ENCODE data around the gene SLCO4A1.
A peak's percentile ranks its signal among the peaks of the same experiment; 100 is the strongest.

SLCO4A1 gene

GRCh38 chr20:62712606-62713005 is 70.3 kb downstream of the SLCO4A1 start:
- no peaks in the 10 kb centered on the region for H3K9me3 Mint-ChIP-seq
- peaks cover 10% of the 10 kb centered on the region for H3K4me1 Mint-ChIP-seq (ENCODE audit: low read depth)
- H3K4me3 Mint-ChIP-seq, result no peak overlapping the region
- H3K36me3 Mint-ChIP-seq (ENCODE audit: low read depth), result no peaks in the 10 kb centered on the region
- H3K27me3 Mint-ChIP-seq (ENCODE audit: low read depth), result peaks cover 69% of the 10 kb centered on the region
- H3K27ac Mint-ChIP-seq, result no peak overlapping the region

- Mint-ChIP-seq H3K27me3 (ENCODE audit: low read depth) (peaks cover 73% of the 10 kb centered on the region), H3K4me3 (no peak overlapping the region), H3K27ac (no peak overlapping the region), H3K36me3 (ENCODE audit: low read depth) (no peaks in the 10 kb centered on the region), H3K4me1 (ENCODE audit: low read depth) (peaks cover 10% of the 10 kb centered on the region), H3K9me3 (peaks cover 2% of the 10 kb centered on the region)
Measured at GRCh38 chr20:62714006-62714405, 71.7 kb downstream of the SLCO4A1 start.

- Mint-ChIP-seq H3K4me1 (ENCODE audit: low read depth) (peaks cover 10% of the 10 kb centered on the region), H3K27ac (no peak overlapping the region), H3K27me3 (ENCODE audit: low read depth) (peaks cover 75% of the 10 kb centered on the region), H3K9me3 (peaks cover 8% of the 10 kb centered on the region), H3K4me3 (no peak overlapping the region), H3K36me3 (ENCODE audit: low read depth) (peaks cover 2% of the 10 kb centered on the region)
Measured at GRCh38 chr20:62714799-62715198, 72.5 kb downstream of the SLCO4A1 start.

- peaks cover 72% of the 10 kb centered on the region for H3K27me3 Mint-ChIP-seq (ENCODE audit: low read depth)
- H3K4me3 Mint-ChIP-seq, result no peak overlapping the region
- peaks cover 2% of the 10 kb centered on the region for H3K36me3 Mint-ChIP-seq (ENCODE audit: low read depth)
- peaks cover 10% of the 10 kb centered on the region for H3K9me3 Mint-ChIP-seq
- peaks cover 10% of the 10 kb centered on the region for H3K4me1 Mint-ChIP-seq (ENCODE audit: low read depth)
- H3K27ac Mint-ChIP-seq, result no peak overlapping the region
Measured at GRCh38 chr20:62715201-62715600, 72.9 kb downstream of the SLCO4A1 start.

- peak overlapping the region; percentile 12 for H3K27ac Mint-ChIP-seq
- peaks cover 66% of the 10 kb centered on the region for H3K27me3 Mint-ChIP-seq (ENCODE audit: low read depth)
- peaks cover 4% of the 10 kb centered on the region for H3K36me3 Mint-ChIP-seq (ENCODE audit: low read depth)
- H3K4me3 Mint-ChIP-seq, result peak overlapping the region; percentile 11
- peaks cover 20% of the 10 kb centered on the region for H3K9me3 Mint-ChIP-seq
- peaks cover 11% of the 10 kb centered on the region for H3K4me1 Mint-ChIP-seq (ENCODE audit: low read depth)
Measured at GRCh38 chr20:62716198-62716940, 74.1 kb downstream of the SLCO4A1 start.

- H3K4me3 Mint-ChIP-seq, result no peak overlapping the region
- peaks cover 16% of the 10 kb centered on the region for H3K4me1 Mint-ChIP-seq (ENCODE audit: low read depth)
- peaks cover 25% of the 10 kb centered on the region for H3K9me3 Mint-ChIP-seq
- H3K27ac Mint-ChIP-seq, result no peak overlapping the region
- peaks cover 5% of the 10 kb centered on the region for H3K36me3 Mint-ChIP-seq (ENCODE audit: low read depth)
- peaks cover 67% of the 10 kb centered on the region for H3K27me3 Mint-ChIP-seq (ENCODE audit: low read depth)
Measured at GRCh38 chr20:62716941-62717310, 74.6 kb downstream of the SLCO4A1 start.

- Mint-ChIP-seq H3K36me3 (ENCODE audit: low read depth) (peaks cover 5% of the 10 kb centered on the region), H3K4me3 (no peak overlapping the region), H3K27me3 (ENCODE audit: low read depth) (peaks cover 68% of the 10 kb centered on the region), H3K9me3 (peaks cover 31% of the 10 kb centered on the region), H3K27ac (no peak overlapping the region), H3K4me1 (ENCODE audit: low read depth) (peaks cover 17% of the 10 kb centered on the region)
Measured at GRCh38 chr20:62717933-62718332, 75.6 kb downstream of the SLCO4A1 start.

- Mint-ChIP-seq H3K4me3 (no peak overlapping the region), H3K36me3 (ENCODE audit: low read depth) (peaks cover 5% of the 10 kb centered on the region), H3K9me3 (peaks cover 31% of the 10 kb centered on the region), H3K27me3 (ENCODE audit: low read depth) (peaks cover 67% of the 10 kb centered on the region), H3K27ac (no peak overlapping the region), H3K4me1 (ENCODE audit: low read depth) (peaks cover 17% of the 10 kb centered on the region)
Measured at GRCh38 chr20:62718546-62718945, 76.2 kb downstream of the SLCO4A1 start.

GRCh38 chr20:62719250-62719935 is 77.1 kb downstream of the SLCO4A1 start:
- peaks cover 31% of the 10 kb centered on the region for H3K9me3 Mint-ChIP-seq
- peaks cover 5% of the 10 kb centered on the region for H3K36me3 Mint-ChIP-seq (ENCODE audit: low read depth)
- peaks cover 17% of the 10 kb centered on the region for H3K4me1 Mint-ChIP-seq (ENCODE audit: low read depth)
- peaks cover 59% of the 10 kb centered on the region for H3K27me3 Mint-ChIP-seq (ENCODE audit: low read depth)
- no peak overlapping the region for H3K27ac Mint-ChIP-seq
- no peak overlapping the region for H3K4me3 Mint-ChIP-seq
